Lung (tissue), 12 donors: ENCODE results near the gene SOX3. TPM values are rescaled to one million over a fixed set of nuclear protein-coding genes. Genes with fewer than 3 reads are reported as not detected.

ENCODE experiments used
- ATAC-seq: fragments of 200-7000 bp; cut with Tn5 transposase; one replicate; pipeline ENCODE4 v1.9.1; 2020; ENCODE audit warnings: moderate number of reproducible peaks; ENCODE audit not compliant: insufficient read depth, low FRiP score
- DNase-seq, 3 donors: peaks; one replicate each; pipeline ENCODE4 v3.0.0-alpha.2; 2013 to 2017
- H3K27ac ChIP-seq, 2 donors: one replicate each; pipeline ENCODE4 v1.5.1; 2013; ENCODE audit warnings: mild to moderate bottlenecking in 2 of 2, moderate library complexity in 2 of 2, control low read depth in 1 of 2, inconsistent platforms in 1 of 2, low read depth in 1 of 2, low read length in 1 of 2
- H3K27me3 ChIP-seq, 3 donors: one replicate each; pipeline ENCODE4 v1.5.1; 2013; ENCODE audit warnings: low read length in 2 of 3; ENCODE audit not compliant: control insufficient read depth in 3 of 3, insufficient read depth in 3 of 3
- H3K36me3 ChIP-seq, 4 donors: one replicate each; pipeline ENCODE4 v1.5.1; 2013; ENCODE audit warnings: low read length in 4 of 4, mild to moderate bottlenecking in 1 of 4, moderate library complexity in 1 of 4; ENCODE audit not compliant: control insufficient read depth in 4 of 4, insufficient read depth in 4 of 4
- H3K4me1 ChIP-seq, 5 donors: one replicate each; pipeline ENCODE4 v1.5.1; 2013; ENCODE audit warnings: low read length in 5 of 5, mild to moderate bottlenecking in 2 of 5, moderate library complexity in 1 of 5; ENCODE audit not compliant: control insufficient read depth in 5 of 5, insufficient read depth in 5 of 5
- H3K4me3 ChIP-seq: one replicate; pipeline ENCODE4 v1.5.1; 2013; ENCODE audit warnings: mild to moderate bottlenecking, control low read depth, moderate library complexity
- H3K9ac ChIP-seq, 2 donors: one replicate each; pipeline ENCODE4 v1.5.1; 2013; ENCODE audit warnings: low read length in 2 of 2, control low read depth in 1 of 2; ENCODE audit not compliant: insufficient read depth in 1 of 2
- H3K9me3 ChIP-seq, 4 donors: one replicate each; pipeline ENCODE4 v1.5.1; 2013; ENCODE audit warnings: low read length in 3 of 4, mild to moderate bottlenecking in 1 of 4, moderate library complexity in 1 of 4; ENCODE audit not compliant: control insufficient read depth in 4 of 4, insufficient read depth in 3 of 4
- CTCF ChIP-seq: IDR thresholded peaks from 2 replicates; pipeline ENCODE4 v1.5.1; 2012; ENCODE audit warnings: mild to moderate bottlenecking; ENCODE audit errors: control extremely low read depth, extremely low read depth
- WGBS, 2 donors: extraction: QIAGEN DNeasy Blood & Tissue Kit; methylation state at CpG; one replicate each; pipeline ENCODE4 v1.1.7; 2013; 5-methylcytosine and 5-hydroxymethylcytosine counted together
- polyA plus RNA-seq, 2 donors: library from polyadenylated mRNA; stranded (reverse); fragments of 200-250 nt; gene quantifications; one replicate each; pipeline ENCODE4 v1.2.1, GENCODE V29; 2013
- total RNA-seq, 2 donors: library from RNA; depleted of rRNA in 1 of 2; stranded (reverse); fragments of >200 nt in 1 of 2; gene quantifications; one replicate each; pipeline ENCODE4 v1.2.1, GENCODE V29; 2014 to 2021
- donor health status: control.
- donor health status: control.
- donor health status: Bipolar disorder and iron deficiency.
- donor health status: healthy.
- donor health status: DM: yes; HTN: yes; CAD: no.

SOX3 gene
- total and polyA plus RNA-seq, 4 donors = 0.09 TPM; not detected in 3

- Histone ChIP-seq H3K36me3 (no peaks in the 10 kb centered on the region), H3K9me3 (peaks cover 0 to 20% (median 0%) of the 10 kb centered on the region in 4 donors), H3K9ac (no peak overlapping the region), H3K27me3 (peaks cover 14 to 60% (median 55%) of the 10 kb centered on the region in 3 donors), H3K4me3 (no peak overlapping the region), H3K4me1 (peaks cover 0 to 9% (median 0%) of the 10 kb centered on the region in 5 donors), H3K27ac (no peak overlapping the region)
- TF ChIP-seq CTCF = no peak
- DNase-seq (no peak), ATAC-seq (no peak)
- WGBS, 2 donors = 0 to 13% methylated on average over 9 of the region's 9 CpGs
Observed at GRCh38 chrX:140500441-140500840, 4.4 kb downstream of the SOX3 start.

- Histone ChIP-seq H3K9me3 (peaks cover 0 to 2% (median 0%) of the 10 kb centered on the region in 4 donors), H3K4me1 (no peaks in the 10 kb centered on the region), H3K27me3 (peaks cover 0 to 37% (median 26%) of the 10 kb centered on the region in 3 donors), H3K9ac (no peak overlapping the region), H3K36me3 (no peaks in the 10 kb centered on the region), H3K27ac (no peak overlapping the region), H3K4me3 (no peak overlapping the region)
- 88 to 96% methylated on average over 1 of the region's 1 CpG for WGBS, 2 donors
- TF ChIP-seq CTCF = no peak
- no peak for DNase-seq
- ATAC-seq = no peak
Observed at GRCh38 chrX:140495739-140496138, 9.1 kb downstream of the SOX3 start.

- no peaks in the 10 kb centered on the region for H3K9me3 ChIP-seq
- WGBS, 2 donors = 75 to 86% methylated on average over 4 of the region's 4 CpGs
- DNase-seq = no peak
- H3K9ac ChIP-seq = no peak overlapping the region
- no peak overlapping the region for H3K27ac ChIP-seq
- no peaks in the 10 kb centered on the region for H3K4me1 ChIP-seq
- no peak overlapping the region for H3K4me3 ChIP-seq
- H3K36me3 ChIP-seq = no peaks in the 10 kb centered on the region
- TF ChIP-seq CTCF = no peak
- ATAC-seq = no peak
- peaks cover 0 to 8% (median 0%) of the 10 kb centered on the region in 3 donors for H3K27me3 ChIP-seq
Observed at GRCh38 chrX:140492066-140492994, 12.5 kb downstream of the SOX3 start.
